ENCODE measurements around the gene CD44. TPM values are rescaled to one million over a fixed set of nuclear protein-coding genes. Genes with fewer than 3 reads are reported as not detected.

CD44 gene
- total RNA-seq, 4 donors from 2014 or later: 56.3 to 182 (median 114) TPM

DNA sequence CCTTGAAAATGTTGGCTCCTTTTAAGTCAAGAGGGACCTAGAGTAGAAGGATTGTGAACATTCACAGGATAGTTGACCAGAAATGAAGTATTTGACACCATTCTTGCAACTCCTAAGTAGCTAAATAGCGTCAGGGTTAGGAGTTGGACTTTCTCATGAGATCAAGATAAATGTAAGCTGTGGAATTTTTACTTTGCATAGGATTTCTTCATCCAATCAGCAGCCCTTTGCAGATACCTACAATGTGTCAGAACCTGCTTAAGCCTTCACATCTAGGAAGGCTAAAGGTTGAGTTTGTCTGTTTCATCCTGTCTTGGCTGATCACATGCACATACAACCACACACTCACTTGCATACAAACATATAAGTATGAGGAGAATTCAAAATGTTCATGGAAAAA, 32.3 kb downstream of the CD44 start:
- Histone ChIP-seq H3K36me3 (no peaks in the 10 kb centered on the region), H3K4me1 (peaks cover 46 to 78% (median 62%) of the 10 kb centered on the region in 4 donors)

DNA sequence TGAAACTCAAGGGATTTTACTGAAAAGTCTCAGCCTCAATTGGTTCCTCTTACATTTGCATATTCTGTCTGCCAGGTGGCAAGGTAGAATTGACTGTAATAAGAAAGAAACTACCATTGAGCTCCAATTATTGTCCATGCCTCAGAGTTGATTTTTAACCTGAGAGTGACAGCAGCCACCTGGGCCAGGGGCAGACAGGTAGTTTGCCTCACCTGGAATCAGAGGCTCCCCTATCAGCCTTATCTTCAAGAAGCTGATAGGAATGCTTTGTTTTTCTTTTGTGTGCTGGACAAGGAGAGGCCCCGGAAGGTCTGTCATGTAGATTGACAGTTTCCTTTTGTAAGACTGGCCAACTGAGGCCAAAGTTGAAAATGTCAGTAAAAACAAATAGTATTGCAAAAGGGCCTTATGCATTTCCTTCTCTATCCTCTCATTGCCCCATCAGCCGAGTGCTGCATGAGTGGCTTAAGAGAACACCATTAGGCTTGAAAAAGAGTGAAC, 34.1 kb downstream of the CD44 start:
- no peak for TF ChIP-seq EP300 (IDR thresholded peaks at IDR 0.05; ENCODE audit: low read depth)
- TF ChIP-seq POLR2AphosphoS5 (IDR thresholded peaks at IDR 0.05): peak in 1 of 3 donors; percentile 43
- Histone ChIP-seq H3K4me1 (peaks cover 32 to 69% (median 50%) of the 10 kb centered on the region in 4 donors), H3K36me3 (peaks cover 0 to 9% (median 0%) of the 10 kb centered on the region in 4 donors), H3K27ac (peak overlapping the region; percentile 62 to 74 (median 68)), H3K27me3 (no peaks in the 10 kb centered on the region), H3K9me3 (no peaks in the 10 kb centered on the region), H3K4me3 (no peak overlapping the region)
- WGBS, 2 donors (ENCODE audit: low coverage in 1 of 2): 6 to 22% methylated on average over 2 of the region's 2 CpGs
- in situ Hi-C loops (cut with MboI; ENCODE audit: low pct_ligation_motif_present in 1 of 4, low pct_unique_long_range_greater_than_20kb in 1 of 4, low sequenced_read_pairs in 3 of 4): no loop called here
- peak; percentile 66 for DNase-seq
- intact Hi-C loops (cut with DNase I; ENCODE audit: low total_unique reads): no loop called here

More for the DNA sequence above, 32.3 kb downstream of the CD44 start:
- no peak for TF ChIP-seq POLR2A (IDR thresholded peaks at IDR 0.05)
- no peak for TF ChIP-seq POLR2AphosphoS5 (IDR thresholded peaks at IDR 0.05)
- TF ChIP-seq, protein P1, sequence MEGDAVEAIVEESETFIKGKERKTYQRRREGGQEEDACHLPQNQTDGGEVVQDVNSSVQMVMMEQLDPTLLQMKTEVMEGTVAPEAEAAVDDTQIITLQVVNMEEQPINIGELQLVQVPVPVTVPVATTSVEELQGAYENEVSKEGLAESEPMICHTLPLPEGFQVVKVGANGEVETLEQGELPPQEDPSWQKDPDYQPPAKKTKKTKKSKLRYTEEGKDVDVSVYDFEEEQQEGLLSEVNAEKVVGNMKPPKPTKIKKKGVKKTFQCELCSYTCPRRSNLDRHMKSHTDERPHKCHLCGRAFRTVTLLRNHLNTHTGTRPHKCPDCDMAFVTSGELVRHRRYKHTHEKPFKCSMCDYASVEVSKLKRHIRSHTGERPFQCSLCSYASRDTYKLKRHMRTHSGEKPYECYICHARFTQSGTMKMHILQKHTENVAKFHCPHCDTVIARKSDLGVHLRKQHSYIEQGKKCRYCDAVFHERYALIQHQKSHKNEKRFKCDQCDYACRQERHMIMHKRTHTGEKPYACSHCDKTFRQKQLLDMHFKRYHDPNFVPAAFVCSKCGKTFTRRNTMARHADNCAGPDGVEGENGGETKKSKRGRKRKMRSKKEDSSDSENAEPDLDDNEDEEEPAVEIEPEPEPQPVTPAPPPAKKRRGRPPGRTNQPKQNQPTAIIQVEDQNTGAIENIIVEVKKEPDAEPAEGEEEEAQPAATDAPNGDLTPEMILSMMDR (IDR thresholded peaks at IDR 0.05): no peak
- no peak for TF ChIP-seq EP300 (IDR thresholded peaks at IDR 0.05; ENCODE audit: low read depth)
- no peaks in the 10 kb centered on the region for H3K9me3 ChIP-seq
- intact Hi-C loops (cut with DNase I; ENCODE audit: low total_unique reads): no loop called here
- in situ Hi-C loops (cut with MboI; ENCODE audit: low pct_ligation_motif_present in 1 of 4, low pct_unique_long_range_greater_than_20kb in 1 of 4, low sequenced_read_pairs in 3 of 4): no loop called here
- 79 to 83% methylated on average over 1 of the region's 1 CpG for WGBS, 2 donors (ENCODE audit: low coverage in 1 of 2)
- DNase-seq: no peak
- no peak overlapping the region for H3K4me3 ChIP-seq
- no peaks in the 10 kb centered on the region for H3K27me3 ChIP-seq
- H3K27ac ChIP-seq: peak overlapping the region in 3 of 4 donors; percentile 33 to 59 (median 55)

DNA sequence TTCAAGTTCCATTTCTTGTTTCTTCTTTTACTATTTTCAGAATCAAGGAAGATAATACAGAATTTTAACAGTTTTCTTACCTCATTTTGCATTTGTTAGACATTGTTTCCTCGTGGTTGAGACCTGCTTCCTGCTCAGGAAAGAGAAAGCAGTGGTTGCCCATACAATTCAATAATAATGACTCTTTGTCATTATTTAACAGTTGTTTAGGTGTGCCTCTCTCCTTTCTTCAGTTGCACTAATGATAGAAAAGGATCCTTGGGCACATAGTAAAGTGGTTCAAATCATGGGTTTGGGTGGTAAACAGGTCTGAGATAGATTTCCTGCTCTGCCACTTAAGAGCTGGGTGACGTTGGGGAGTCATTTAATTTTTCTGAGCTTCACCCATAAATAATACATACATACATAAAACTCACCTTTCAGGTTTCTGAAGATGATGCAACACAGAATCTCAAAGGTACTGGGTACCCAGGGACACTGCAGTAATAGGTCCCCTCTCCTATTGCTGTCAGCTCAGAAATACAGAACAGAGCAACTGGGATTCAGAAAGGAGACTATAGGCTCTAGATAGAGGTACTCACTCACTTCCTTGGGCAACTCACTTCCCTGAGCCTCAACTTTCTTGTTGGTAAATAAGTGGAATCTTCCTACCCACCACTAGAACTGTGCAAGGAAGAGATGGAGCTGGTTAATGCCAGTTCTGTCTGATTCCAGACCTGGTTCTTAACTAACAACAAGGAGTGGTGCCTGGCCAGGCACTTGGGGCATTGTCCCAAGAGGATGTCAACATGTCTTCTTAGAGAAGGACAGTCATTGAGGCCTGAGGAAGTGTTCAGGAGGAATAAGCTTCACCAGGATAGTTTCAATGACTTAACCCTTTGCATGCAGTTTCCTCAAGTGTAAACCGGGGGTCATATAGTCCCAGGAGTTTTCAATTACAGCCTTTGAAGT, 34.9 kb downstream of the CD44 start:
- WGBS, 2 donors (ENCODE audit: low coverage in 1 of 2): 51% methylated on average over 3 of the region's 3 CpGs; no CpG with 5 or more reads in 1 of the 2 donors
- in situ Hi-C loops (cut with MboI; ENCODE audit: low pct_ligation_motif_present in 1 of 4, low pct_unique_long_range_greater_than_20kb in 1 of 4, low sequenced_read_pairs in 3 of 4) (no loop called here), intact Hi-C loops (cut with DNase I; ENCODE audit: low total_unique reads) (no loop called here)
- Histone ChIP-seq H3K4me1 (peaks cover 34 to 71% (median 54%) of the 10 kb centered on the region in 4 donors), H3K27ac (peak overlapping the region; percentile 62 to 74 (median 68)), H3K4me3 (no peak overlapping the region), H3K9me3 (no peaks in the 10 kb centered on the region), H3K27me3 (no peaks in the 10 kb centered on the region), H3K36me3 (peaks cover 0 to 9% (median 0%) of the 10 kb centered on the region in 4 donors)
- DNase-seq: no peak
- TF ChIP-seq, protein P1 (IDR thresholded peaks at IDR 0.05): no peak
- no peak for TF ChIP-seq POLR2AphosphoS5 (IDR thresholded peaks at IDR 0.05)
- TF ChIP-seq POLR2A (IDR thresholded peaks at IDR 0.05): no peak
- no peak for TF ChIP-seq EP300 (IDR thresholded peaks at IDR 0.05; ENCODE audit: low read depth)

DNA sequence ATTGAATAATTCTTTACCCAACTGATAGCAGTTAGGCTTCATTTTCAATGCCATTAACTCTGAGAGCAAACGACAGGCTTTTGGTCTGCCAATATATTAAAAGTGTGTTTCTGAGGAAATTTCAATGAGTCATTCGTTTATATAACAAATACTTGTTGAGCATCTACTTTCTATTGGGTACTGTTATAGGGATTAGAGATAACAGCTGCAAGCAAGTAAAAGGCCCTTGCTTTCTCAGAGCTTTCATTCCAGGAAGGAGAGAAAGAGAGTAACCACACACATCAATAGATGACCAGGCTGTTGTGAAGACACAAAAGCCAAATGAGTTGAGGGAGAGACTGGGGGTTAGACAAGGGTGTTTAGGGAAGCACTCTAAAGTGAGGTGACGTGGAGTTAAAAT, 35.7 kb downstream of the CD44 start:
- intact Hi-C loops (cut with DNase I; ENCODE audit: low total_unique reads) (no loop called here), in situ Hi-C loops (cut with MboI; ENCODE audit: low pct_ligation_motif_present in 1 of 4, low pct_unique_long_range_greater_than_20kb in 1 of 4, low sequenced_read_pairs in 3 of 4) (no loop called here)
- H3K36me3 ChIP-seq: peaks cover 0 to 9% (median 0%) of the 10 kb centered on the region in 4 donors
- DNase-seq: no peak
- TF ChIP-seq POLR2AphosphoS5 (IDR thresholded peaks at IDR 0.05): peak in 1 of 3 donors; percentile 8
- TF ChIP-seq POLR2A (IDR thresholded peaks at IDR 0.05): no peak
- H3K27me3 ChIP-seq: no peaks in the 10 kb centered on the region
- no peaks in the 10 kb centered on the region for H3K9me3 ChIP-seq
- peak overlapping the region; percentile 62 to 74 (median 68) for H3K27ac ChIP-seq
- peaks cover 41 to 79% (median 61%) of the 10 kb centered on the region in 4 donors for H3K4me1 ChIP-seq
- no peak overlapping the region for H3K4me3 ChIP-seq
- WGBS, 2 donors (ENCODE audit: low coverage in 1 of 2): 33 to 34% methylated on average over 3 of the region's 3 CpGs

GRCh38 chr11:35177370-35177769, 38.4 kb downstream of the CD44 start:
- intact Hi-C loops (cut with DNase I; ENCODE audit: low total_unique reads): no loop called here
- DNase-seq: no peak
- in situ Hi-C loops (cut with MboI; ENCODE audit: low pct_ligation_motif_present in 1 of 4, low pct_unique_long_range_greater_than_20kb in 1 of 4, low sequenced_read_pairs in 3 of 4): no loop called here
- peak overlapping the region; percentile 66 to 79 (median 75) for H3K27ac ChIP-seq
- no peaks in the 10 kb centered on the region for H3K9me3 ChIP-seq
- no peak overlapping the region for H3K4me3 ChIP-seq
- TF ChIP-seq, protein P1 (IDR thresholded peaks at IDR 0.05): no peak
- no peak for TF ChIP-seq EP300 (IDR thresholded peaks at IDR 0.05; ENCODE audit: low read depth)
- TF ChIP-seq POLR2A (IDR thresholded peaks at IDR 0.05): no peak
- no peak for TF ChIP-seq POLR2AphosphoS5 (IDR thresholded peaks at IDR 0.05)
- 80 to 82% methylated on average over 5 of the region's 5 CpGs for WGBS, 2 donors (ENCODE audit: low coverage in 1 of 2)
- peaks cover 0 to 13% (median 0%) of the 10 kb centered on the region in 4 donors for H3K36me3 ChIP-seq
- no peaks in the 10 kb centered on the region for H3K27me3 ChIP-seq
- H3K4me1 ChIP-seq: peaks cover 40 to 77% (median 59%) of the 10 kb centered on the region in 4 donors
